Chondrocyte (in vitro differentiated cells): ENCODE results near the gene CD3D. TPM values are rescaled to one million over a fixed set of nuclear protein-coding genes. Genes with fewer than 3 reads are reported as not detected.
"Not testable (repeated sequence)": the region's sequence is repeated elsewhere in the genome, so short reads cannot be mapped to it uniquely, and the experiment has no call there.

Experiments
- DNase-seq: peaks from one replicate; pipeline ENCODE4 v3.0.0; 2021; ENCODE audit warnings: mixed read lengths, low spot score
- H3K27ac Mint-ChIP-seq: one replicate; pipeline ENCODE4 v1.8.0; 2021; ENCODE audit warnings: mild to moderate bottlenecking, moderate library complexity, mixed read lengths; ENCODE audit not compliant: unreplicated experiment
- H3K27me3 Mint-ChIP-seq: 2 replicates; pipeline ENCODE4 v1.8.0; 2021; ENCODE audit warnings: low read depth, mixed read lengths
- H3K36me3 Mint-ChIP-seq: 2 replicates; pipeline ENCODE4 v1.8.0; 2021; ENCODE audit warnings: low read depth, mixed read lengths
- H3K4me1 Mint-ChIP-seq: 2 replicates; pipeline ENCODE4 v1.8.0; 2021; ENCODE audit warnings: low read depth, mild to moderate bottlenecking, mixed read lengths
- H3K4me3 Mint-ChIP-seq: one replicate; pipeline ENCODE4 v1.8.0; 2021; ENCODE audit warnings: mild to moderate bottlenecking, moderate library complexity, mixed read lengths; ENCODE audit not compliant: unreplicated experiment
- H3K9me3 Mint-ChIP-seq: 2 replicates; pipeline ENCODE4 v1.8.0; 2021; ENCODE audit warnings: low read depth, mixed read lengths
- total RNA-seq: library from RNA; stranded (reverse); gene quantifications from 3 replicates; pipeline ENCODE4 v1.2.1, GENCODE V29; 2021
- TF ChIP-seq, protein P1 (sequence below): fragments of 200-600 bp; sonication (generic); IDR thresholded peaks from 2 replicates; pipeline ENCODE4 v1.5.0; 2021; ENCODE audit warnings: antibody characterized with exemption, mild to moderate bottlenecking, moderate library complexity

CD3D gene
- total RNA-seq, 1 donor from 2014 or later, result not detected

GRCh38 chr11:118311518-118311917, 31.0 kb downstream of the CD3D start:
- TF ChIP-seq, protein P1, sequence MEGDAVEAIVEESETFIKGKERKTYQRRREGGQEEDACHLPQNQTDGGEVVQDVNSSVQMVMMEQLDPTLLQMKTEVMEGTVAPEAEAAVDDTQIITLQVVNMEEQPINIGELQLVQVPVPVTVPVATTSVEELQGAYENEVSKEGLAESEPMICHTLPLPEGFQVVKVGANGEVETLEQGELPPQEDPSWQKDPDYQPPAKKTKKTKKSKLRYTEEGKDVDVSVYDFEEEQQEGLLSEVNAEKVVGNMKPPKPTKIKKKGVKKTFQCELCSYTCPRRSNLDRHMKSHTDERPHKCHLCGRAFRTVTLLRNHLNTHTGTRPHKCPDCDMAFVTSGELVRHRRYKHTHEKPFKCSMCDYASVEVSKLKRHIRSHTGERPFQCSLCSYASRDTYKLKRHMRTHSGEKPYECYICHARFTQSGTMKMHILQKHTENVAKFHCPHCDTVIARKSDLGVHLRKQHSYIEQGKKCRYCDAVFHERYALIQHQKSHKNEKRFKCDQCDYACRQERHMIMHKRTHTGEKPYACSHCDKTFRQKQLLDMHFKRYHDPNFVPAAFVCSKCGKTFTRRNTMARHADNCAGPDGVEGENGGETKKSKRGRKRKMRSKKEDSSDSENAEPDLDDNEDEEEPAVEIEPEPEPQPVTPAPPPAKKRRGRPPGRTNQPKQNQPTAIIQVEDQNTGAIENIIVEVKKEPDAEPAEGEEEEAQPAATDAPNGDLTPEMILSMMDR, result no peak
- peaks cover 30% of the 10 kb centered on the region for H3K27me3 Mint-ChIP-seq

GRCh38 chr11:118310781-118311485, 31.6 kb downstream of the CD3D start:
- H3K36me3 Mint-ChIP-seq, result no peaks in the 10 kb centered on the region
- DNase-seq, result no peak
- H3K27ac Mint-ChIP-seq, result no peak overlapping the region
- TF ChIP-seq, protein P1, result no peak
- H3K4me3 Mint-ChIP-seq, result no peak overlapping the region
- H3K27me3 Mint-ChIP-seq, result peaks cover 31% of the 10 kb centered on the region
- no peaks in the 10 kb centered on the region for H3K4me1 Mint-ChIP-seq
- no peaks in the 10 kb centered on the region for H3K9me3 Mint-ChIP-seq

More at GRCh38 chr11:118311518-118311917, 31.0 kb downstream of the CD3D start:
- Mint-ChIP-seq H3K9me3 (no peaks in the 10 kb centered on the region), H3K36me3 (no peaks in the 10 kb centered on the region), H3K4me1 (peaks cover 5% of the 10 kb centered on the region), H3K4me3 (no peak overlapping the region), H3K27ac (no peak overlapping the region)
- no peak for DNase-seq

DNA sequence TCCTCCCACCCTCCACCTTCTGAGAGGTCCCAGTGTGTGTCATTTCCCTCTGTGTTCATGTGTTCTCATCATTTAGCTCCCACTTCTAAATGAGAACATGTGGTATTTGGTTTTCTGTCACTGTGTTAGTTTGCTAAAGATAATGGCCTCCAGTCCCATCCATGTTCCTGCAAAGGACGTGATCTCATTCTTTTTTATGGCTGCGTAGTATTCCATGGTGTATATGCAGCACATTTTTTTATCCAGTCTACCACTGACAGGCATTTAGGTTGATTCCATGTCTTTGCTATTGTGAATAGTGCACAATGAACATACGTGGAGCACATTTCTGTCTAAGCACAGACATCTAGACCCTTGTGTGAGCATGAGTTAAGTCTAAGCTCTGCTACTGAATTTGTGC, 32.2 kb downstream of the CD3D start:
- Mint-ChIP-seq H3K36me3 (no peaks in the 10 kb centered on the region), H3K4me1 (no peaks in the 10 kb centered on the region), H3K27me3 (peaks cover 29% of the 10 kb centered on the region), H3K9me3 (no peaks in the 10 kb centered on the region), H3K4me3 (no peak overlapping the region), H3K27ac (no peak overlapping the region)
- DNase-seq, result no peak
- TF ChIP-seq, protein P1, result no peak

DNA sequence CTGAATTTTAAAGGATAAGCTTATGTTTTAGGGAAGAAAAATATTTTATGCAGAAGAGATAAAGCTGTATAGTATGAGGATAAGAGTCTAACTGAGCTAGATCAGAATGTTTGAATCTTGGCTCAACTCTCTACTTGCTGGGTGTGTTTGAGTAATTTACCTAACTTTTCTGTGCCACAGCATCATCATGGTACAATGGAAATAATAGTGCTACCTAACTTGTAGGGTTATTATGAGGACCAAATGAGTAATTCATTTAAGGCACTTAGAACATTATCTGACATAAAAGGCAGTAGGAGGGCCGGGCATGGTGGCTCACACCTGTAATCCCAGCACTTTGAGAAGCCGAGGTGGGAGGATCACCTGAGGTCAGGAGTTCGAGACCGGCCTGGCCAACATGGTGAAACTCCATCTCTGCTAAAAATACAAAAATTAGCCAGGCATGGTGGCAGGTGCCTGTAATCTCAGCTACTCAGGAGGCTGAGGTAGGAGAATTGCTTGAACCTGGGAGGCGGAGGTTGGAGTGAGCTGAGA, 33.4 kb downstream of the CD3D start:
- peaks cover 25% of the 10 kb centered on the region for H3K27me3 Mint-ChIP-seq
- H3K4me3 Mint-ChIP-seq, H3K4me1 Mint-ChIP-seq, H3K27ac Mint-ChIP-seq, H3K36me3 Mint-ChIP-seq, DNase-seq, H3K9me3 Mint-ChIP-seq: not testable (repeated sequence)

DNA sequence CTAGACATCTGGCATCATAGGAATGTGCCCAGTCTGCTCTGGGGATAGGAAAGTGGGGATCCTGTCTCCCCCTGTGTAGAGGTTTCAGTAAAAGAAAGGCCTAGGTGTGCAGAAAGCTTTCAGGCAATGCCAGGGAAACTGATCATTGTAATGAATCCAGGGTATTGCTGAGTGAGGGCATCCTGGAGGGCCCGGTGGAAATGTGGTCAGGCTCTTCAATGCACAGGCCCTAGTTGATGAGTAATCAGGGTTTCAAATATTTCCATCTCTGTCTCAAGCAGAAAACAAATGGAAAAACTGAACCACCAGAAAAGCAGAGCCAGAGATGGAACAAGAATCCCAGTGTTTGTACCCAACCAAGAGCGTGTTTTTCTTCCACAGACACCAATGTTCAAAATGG, 35.9 kb downstream of the CD3D start:
- no peak for DNase-seq
- H3K27me3 Mint-ChIP-seq, result peaks cover 29% of the 10 kb centered on the region
- H3K4me1 Mint-ChIP-seq, result no peaks in the 10 kb centered on the region
- H3K36me3 Mint-ChIP-seq, result no peaks in the 10 kb centered on the region
- TF ChIP-seq, protein P1, result no peak
- H3K27ac Mint-ChIP-seq, result no peak overlapping the region
- no peaks in the 10 kb centered on the region for H3K9me3 Mint-ChIP-seq
- no peak overlapping the region for H3K4me3 Mint-ChIP-seq

DNA sequence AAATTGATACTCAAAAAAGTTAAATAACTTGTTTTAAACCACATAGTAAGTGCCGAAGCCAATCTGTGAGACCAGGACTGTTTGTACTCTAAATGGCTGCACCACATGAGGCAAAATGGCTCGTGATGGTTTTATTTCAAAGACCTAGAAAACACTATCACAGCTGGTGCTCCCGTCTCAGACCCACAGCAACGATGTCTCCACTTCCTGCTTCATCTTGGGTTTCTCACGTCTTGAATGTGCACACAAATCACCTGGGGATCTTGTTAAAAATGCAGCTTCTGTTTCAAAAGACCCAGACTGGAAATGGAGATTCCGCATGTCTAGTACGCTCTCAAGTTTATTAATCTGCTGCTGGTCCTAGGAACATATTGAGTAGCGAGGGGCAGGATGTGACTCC, 36.8 kb downstream of the CD3D start:
- DNase-seq, result no peak
- Mint-ChIP-seq H3K36me3 (no peaks in the 10 kb centered on the region), H3K27ac (no peak overlapping the region), H3K27me3 (peaks cover 30% of the 10 kb centered on the region), H3K4me1 (no peaks in the 10 kb centered on the region), H3K4me3 (no peak overlapping the region), H3K9me3 (no peaks in the 10 kb centered on the region)
- TF ChIP-seq, protein P1, result no peak
